ENCODE results near the gene FBXW7.

GRCh38 chr4:152306541-152306940, 229.4 kb downstream of the FBXW7 start:
- TF ChIP-seq ZNF621 (tag by site-specific recombination; IDR thresholded peaks at IDR 0.05), result no peak
- TF ChIP-seq CTCF (tag by site-specific recombination; IDR thresholded peaks at IDR 0.05), result no peak
- TF ChIP-seq SALL2 (tag by site-specific recombination; IDR thresholded peaks at IDR 0.05; ENCODE audit: borderline replicate concordance), result no peak
- no peak for TF ChIP-seq ZNF48 (tag by site-specific recombination; IDR thresholded peaks at IDR 0.05)
- no peak for TF ChIP-seq ZNF404 (tag by site-specific recombination; IDR thresholded peaks at IDR 0.05)
- TF ChIP-seq ZNF274 (IDR thresholded peaks at IDR 0.05; ENCODE audit: low read length), result no peak
- no peak for TF ChIP-seq ZNF274 (tag by site-specific recombination; IDR thresholded peaks at IDR 0.05; ENCODE audit: borderline replicate concordance)
- no peak for TF ChIP-seq ZNF776 (tag by site-specific recombination; IDR thresholded peaks at IDR 0.05; ENCODE audit: borderline replicate concordance)
- TF ChIP-seq ATF2 (tag by site-specific recombination; IDR thresholded peaks at IDR 0.05; ENCODE audit: low read depth), result no peak
- no peak for TF ChIP-seq ZNF433 (tag by site-specific recombination; IDR thresholded peaks at IDR 0.05; ENCODE audit: low read depth)
